HG02870 (cell line): Measurements from ENCODE around the gene ANGPTL4.
A peak's percentile ranks its signal among the peaks of the same experiment; 100 is the strongest.
"Not testable (repeated sequence)": the region's sequence is repeated elsewhere in the genome, so short reads cannot be mapped to it uniquely, and the experiment has no call there.

Source experiments
- ATAC-seq: cut with Tn5 transposase; IDR thresholded peaks from one replicate; pipeline ENCODE4 v1.9.1; 2021; ENCODE audit warnings: mild to moderate bottlenecking, moderate library complexity; ENCODE audit not compliant: unreplicated experiment

The ANGPTL4 gene

GRCh38 chr19:8404391-8405151, 40.6 kb downstream of the ANGPTL4 start:
- ATAC-seq: no peak

- not testable (repeated sequence) for ATAC-seq
Observed at GRCh38 chr19:8410718-8411117, 46.8 kb downstream of the ANGPTL4 start.

- ATAC-seq: peak; percentile 98
Observed at GRCh38 chr19:8412783-8413628, 49.1 kb downstream of the ANGPTL4 start, which contains the start of gene MARCHF2. MARCHF2 (plus strand) TSS chr19:8413305; CDS start chr19:8421841, 8,536 bp downstream.

GRCh38 chr19:8413629-8413995, 49.7 kb downstream of the ANGPTL4 start:
- ATAC-seq: no peak

GRCh38 chr19:8416796-8417195, 52.8 kb downstream of the ANGPTL4 start:
- no peak for ATAC-seq

- ATAC-seq: no peak
Observed at GRCh38 chr19:8421484-8422461, 57.8 kb downstream of the ANGPTL4 start.

- ATAC-seq: no peak
Observed at GRCh38 chr19:8423817-8424223, 59.9 kb downstream of the ANGPTL4 start.
